Fibroblast of lung (primary cell): ENCODE results near the gene PWWP2B. TPM values are rescaled to one million over a fixed set of nuclear protein-coding genes. Genes with fewer than 3 reads are reported as not detected.

Experiments used
- DNase-seq, 2 donors: peaks; one replicate each; pipeline versions ENCODE4 v3.0.0 to v3.0.0-alpha.2; 2010; ENCODE audit warnings: low read depth in 2 of 2
- H2AFZ ChIP-seq: 2 replicates; pipeline ENCODE4 v1.5.1; 2012; ENCODE audit warnings: low read length, control low read depth, inconsistent platforms
- H3K27ac ChIP-seq: 2 replicates; pipeline ENCODE4 v1.5.1; 2011; ENCODE audit warnings: low read length, control low read depth; ENCODE audit not compliant: insufficient read depth
- H3K27me3 ChIP-seq: 2 replicates; pipeline ENCODE4 v1.5.1; 2011; ENCODE audit warnings: mild to moderate bottlenecking, low read length; ENCODE audit not compliant: control insufficient read depth, insufficient read depth
- H3K36me3 ChIP-seq: 2 replicates; pipeline ENCODE4 v1.5.1; 2011; ENCODE audit warnings: low read length; ENCODE audit not compliant: control insufficient read depth, insufficient read depth
- H3K4me1 ChIP-seq: 2 replicates; pipeline ENCODE4 v1.5.1; 2011; ENCODE audit warnings: low read length; ENCODE audit not compliant: control insufficient read depth, insufficient read depth; ENCODE audit errors: extremely low read depth
- H3K4me2 ChIP-seq: 2 replicates; pipeline ENCODE4 v1.5.1; 2011; ENCODE audit warnings: low read length, control low read depth; ENCODE audit not compliant: insufficient read depth; ENCODE audit errors: extremely low read depth
- H3K4me3 ChIP-seq, 4 experiments: fragments of 200-600 bp in 1 of 4; sonication (generic) in 1 of 4; replicated peaks in 1 of 4; 2 replicates each; pipeline ENCODE4 v1.5.1; 2011 to 2016; ENCODE audit warnings: low read length in 4 of 4, low read depth in 3 of 4, mild to moderate bottlenecking in 3 of 4, control low read depth in 2 of 4, inconsistent platforms in 1 of 4, mixed read lengths in 1 of 4; ENCODE audit not compliant: insufficient read depth in 1 of 4; ENCODE audit errors: control extremely low read depth in 1 of 4
- H3K79me2 ChIP-seq: 2 replicates; pipeline ENCODE4 v1.5.1; 2012; ENCODE audit warnings: mild to moderate bottlenecking, low read length, inconsistent platforms; ENCODE audit not compliant: control insufficient read depth, insufficient read depth
- H3K9ac ChIP-seq: 2 replicates; pipeline ENCODE4 v1.5.1; 2011; ENCODE audit warnings: mild to moderate bottlenecking, low read length, control low read depth; ENCODE audit not compliant: insufficient read depth
- H3K9me3 ChIP-seq: 2 replicates; pipeline ENCODE4 v1.5.1; 2012; ENCODE audit warnings: low read depth, low read length; ENCODE audit not compliant: control insufficient read depth, insufficient read depth
- H4K20me1 ChIP-seq: 2 replicates; pipeline ENCODE4 v1.5.1; 2011; ENCODE audit warnings: low read length; ENCODE audit not compliant: control insufficient read depth, insufficient read depth; ENCODE audit errors: extremely low read depth
- EZH2 ChIP-seq: IDR thresholded peaks from 2 replicates; pipeline ENCODE4 v1.5.1; 2012; ENCODE audit warnings: low read length, control low read depth, mild to moderate bottlenecking; ENCODE audit errors: missing control alignments
- polyA plus RNA-seq, 2 donors: library from polyadenylated mRNA; depleted of rRNA in 1 of 2; stranded (reverse) in 1 of 2; unstranded in 1 of 2; fragments of >200 nt; gene quantifications; 2 replicates each; pipeline ENCODE4 v1.2.1, GENCODE V29; 2011 to 2012; ENCODE audit warnings: missing spikeins in 1 of 2
- total RNA-seq: library from RNA; depleted of rRNA; stranded (reverse); fragments of >200 nt; gene quantifications from 2 replicates; pipeline ENCODE4 v1.2.1, GENCODE V29; 2014
- TF ChIP-seq, protein P1 (sequence below), 2 donors: IDR thresholded peaks in 1 of 2; conservative IDR thresholded peaks in 1 of 2; 1 replicate in 1 of 2; 2 replicates in 1 of 2; pipeline ENCODE4 v1.5.1; 2011 to 2012; ENCODE audit warnings: low read length in 2 of 2, control low read depth in 1 of 2, inconsistent platforms in 1 of 2, low read depth in 1 of 2, mild to moderate bottlenecking in 1 of 2

The PWWP2B gene
- total and polyA plus RNA-seq, 2 donors (not counting 1 experiment from before 2014, with no cell fraction given): 1.5 to 15.9 TPM

DNA sequence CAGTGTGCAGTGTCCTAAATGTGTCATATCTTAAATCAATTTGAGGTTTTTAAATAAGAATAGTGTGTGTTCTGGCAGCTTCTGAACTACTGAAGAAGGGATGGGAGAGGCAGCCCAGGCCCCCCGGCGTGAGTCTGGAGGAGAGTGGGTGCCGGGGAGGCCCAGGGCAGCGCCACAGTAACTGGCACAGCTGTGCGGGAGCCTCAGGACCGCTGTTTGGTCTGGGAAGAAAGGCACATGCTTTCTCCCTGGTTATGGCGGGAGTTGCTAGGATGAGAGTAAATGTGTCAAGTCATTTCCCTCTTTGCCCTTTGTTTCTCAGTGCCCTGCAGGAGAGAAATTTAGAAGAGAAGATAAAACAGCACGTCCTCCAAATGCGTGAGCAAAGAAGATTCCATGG, 31.9 kb upstream of the PWWP2B start:
- Histone ChIP-seq H2AFZ (no peak overlapping the region), H3K79me2 (no peaks in the 10 kb centered on the region), H3K9ac (no peak overlapping the region), H3K27me3 (no peaks in the 10 kb centered on the region), H4K20me1 (no peaks in the 10 kb centered on the region), H3K36me3 (peaks cover 6% of the 10 kb centered on the region), H3K4me1 (no peaks in the 10 kb centered on the region), H3K4me3 (no peak overlapping the region), H3K9me3 (no peaks in the 10 kb centered on the region), H3K4me2 (no peak overlapping the region), H3K27ac (no peak overlapping the region)
- no peak for DNase-seq
- TF ChIP-seq EZH2: no peak
- TF ChIP-seq, protein P1, sequence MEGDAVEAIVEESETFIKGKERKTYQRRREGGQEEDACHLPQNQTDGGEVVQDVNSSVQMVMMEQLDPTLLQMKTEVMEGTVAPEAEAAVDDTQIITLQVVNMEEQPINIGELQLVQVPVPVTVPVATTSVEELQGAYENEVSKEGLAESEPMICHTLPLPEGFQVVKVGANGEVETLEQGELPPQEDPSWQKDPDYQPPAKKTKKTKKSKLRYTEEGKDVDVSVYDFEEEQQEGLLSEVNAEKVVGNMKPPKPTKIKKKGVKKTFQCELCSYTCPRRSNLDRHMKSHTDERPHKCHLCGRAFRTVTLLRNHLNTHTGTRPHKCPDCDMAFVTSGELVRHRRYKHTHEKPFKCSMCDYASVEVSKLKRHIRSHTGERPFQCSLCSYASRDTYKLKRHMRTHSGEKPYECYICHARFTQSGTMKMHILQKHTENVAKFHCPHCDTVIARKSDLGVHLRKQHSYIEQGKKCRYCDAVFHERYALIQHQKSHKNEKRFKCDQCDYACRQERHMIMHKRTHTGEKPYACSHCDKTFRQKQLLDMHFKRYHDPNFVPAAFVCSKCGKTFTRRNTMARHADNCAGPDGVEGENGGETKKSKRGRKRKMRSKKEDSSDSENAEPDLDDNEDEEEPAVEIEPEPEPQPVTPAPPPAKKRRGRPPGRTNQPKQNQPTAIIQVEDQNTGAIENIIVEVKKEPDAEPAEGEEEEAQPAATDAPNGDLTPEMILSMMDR (conservative IDR thresholded peaks at IDR 0.05 in 1 of 2, IDR thresholded peaks at IDR 0.05 in 1 of 2; ENCODE audit: low read depth in 1 of 2, low read length in 2 of 2): no peak

DNA sequence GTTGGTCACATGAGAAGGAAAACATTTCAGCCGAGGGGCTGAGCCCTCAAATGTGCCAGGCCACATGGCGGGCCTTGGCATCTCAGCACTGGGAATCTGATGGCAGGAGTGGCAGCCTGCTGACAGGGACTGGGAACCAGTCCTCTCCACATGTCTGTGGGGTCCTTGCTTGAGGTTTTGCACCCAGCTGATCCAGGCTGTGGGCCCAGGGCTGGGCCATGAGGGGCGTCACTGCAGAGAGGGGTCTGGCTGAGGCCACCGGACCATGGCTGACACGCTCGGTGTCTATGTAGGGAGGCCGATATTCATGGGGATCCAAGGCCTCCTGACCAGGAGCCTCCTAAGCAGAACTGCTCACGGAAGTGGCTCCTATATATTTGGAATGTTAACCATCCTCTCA, 31.0 kb upstream of the PWWP2B start:
- H3K36me3 ChIP-seq: peaks cover 6% of the 10 kb centered on the region
- no peaks in the 10 kb centered on the region for H3K4me1 ChIP-seq
- H2AFZ ChIP-seq: no peak overlapping the region
- no peak overlapping the region for H3K9ac ChIP-seq
- H3K4me3 ChIP-seq: no peak overlapping the region
- H3K79me2 ChIP-seq: no peaks in the 10 kb centered on the region
- H3K9me3 ChIP-seq: no peaks in the 10 kb centered on the region
- no peak for DNase-seq
- no peak overlapping the region for H3K4me2 ChIP-seq
- no peak overlapping the region for H3K27ac ChIP-seq
- H3K27me3 ChIP-seq: no peaks in the 10 kb centered on the region
- no peak for TF ChIP-seq EZH2
- TF ChIP-seq, protein P1 (conservative IDR thresholded peaks at IDR 0.05 in 1 of 2, IDR thresholded peaks at IDR 0.05 in 1 of 2; ENCODE audit: low read depth in 1 of 2, low read length in 2 of 2): no peak
- H4K20me1 ChIP-seq: no peaks in the 10 kb centered on the region

DNA sequence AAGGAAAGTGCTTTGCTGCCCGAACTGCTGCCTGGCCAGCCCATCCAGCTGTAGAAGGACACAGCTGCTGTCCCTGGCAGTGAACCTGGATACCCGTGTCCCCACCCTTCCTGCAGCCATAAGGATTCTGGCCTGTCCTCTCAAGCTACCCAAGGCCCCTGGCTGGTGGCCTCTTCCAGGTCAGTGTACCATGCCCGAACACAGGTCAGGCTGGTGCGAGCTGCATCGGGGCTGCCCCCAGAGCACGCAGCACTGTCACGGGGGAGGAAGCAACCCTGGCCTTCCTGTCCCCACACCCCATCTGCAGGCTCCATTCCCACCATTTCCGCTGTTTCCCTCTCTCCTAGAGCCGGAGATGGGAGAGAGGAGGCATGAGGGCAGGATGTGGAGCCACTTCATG, 30.5 kb upstream of the PWWP2B start:
- H3K9me3 ChIP-seq: no peaks in the 10 kb centered on the region
- H3K4me1 ChIP-seq: no peaks in the 10 kb centered on the region
- no peak overlapping the region for H3K9ac ChIP-seq
- TF ChIP-seq, protein P1 (conservative IDR thresholded peaks at IDR 0.05 in 1 of 2, IDR thresholded peaks at IDR 0.05 in 1 of 2; ENCODE audit: low read depth in 1 of 2, low read length in 2 of 2): no peak
- TF ChIP-seq EZH2: no peak
- H3K4me2 ChIP-seq: no peak overlapping the region
- H4K20me1 ChIP-seq: no peaks in the 10 kb centered on the region
- H3K27ac ChIP-seq: no peak overlapping the region
- H3K27me3 ChIP-seq: no peaks in the 10 kb centered on the region
- no peak overlapping the region for H2AFZ ChIP-seq
- peaks cover 6% of the 10 kb centered on the region for H3K36me3 ChIP-seq
- H3K4me3 ChIP-seq: no peak overlapping the region
- DNase-seq: no peak
- no peaks in the 10 kb centered on the region for H3K79me2 ChIP-seq
